ENCODE data around the gene SIM1.

Gene SIM1

GRCh38 chr6:100426744-100427338, 37.9 kb downstream of the SIM1 start:
- no peaks in the 10 kb centered on the region for H3K27me3 ChIP-seq (replicated peaks; ENCODE audit: control insufficient read depth, insufficient read depth, low read length, poor library complexity, severe bottlenecking)
- no peak overlapping the region for H3K27ac ChIP-seq (ENCODE audit: insufficient read depth, low read length, poor library complexity, severe bottlenecking)
- H3K36me3 ChIP-seq (ENCODE audit: control insufficient read depth, insufficient read depth, low read length) = no peaks in the 10 kb centered on the region
- DNase-seq = no peak
- no peaks in the 10 kb centered on the region for H3K9me3 ChIP-seq (ENCODE audit: control insufficient read depth, low read length)
- no peak overlapping the region for H3K4me3 ChIP-seq (ENCODE audit: insufficient read depth, low read depth, low read length, poor library complexity, severe bottlenecking)
- no peaks in the 10 kb centered on the region for H3K4me1 ChIP-seq (ENCODE audit: control insufficient read depth, insufficient read depth, low read length, poor library complexity, severe bottlenecking)

- Histone ChIP-seq H3K4me1 (ENCODE audit: control insufficient read depth, insufficient read depth, low read length, poor library complexity, severe bottlenecking) (no peaks in the 10 kb centered on the region), H3K9me3 (ENCODE audit: control insufficient read depth, low read length) (no peaks in the 10 kb centered on the region), H3K27me3 (replicated peaks; ENCODE audit: control insufficient read depth, insufficient read depth, low read length, poor library complexity, severe bottlenecking) (no peaks in the 10 kb centered on the region), H3K27ac (ENCODE audit: insufficient read depth, low read length, poor library complexity, severe bottlenecking) (no peak overlapping the region), H3K4me3 (ENCODE audit: insufficient read depth, low read depth, low read length, poor library complexity, severe bottlenecking) (no peak overlapping the region), H3K36me3 (ENCODE audit: control insufficient read depth, insufficient read depth, low read length) (no peaks in the 10 kb centered on the region)
- no peak for DNase-seq
Observed at GRCh38 chr6:100426241-100426640, 38.5 kb downstream of the SIM1 start.

DNA sequence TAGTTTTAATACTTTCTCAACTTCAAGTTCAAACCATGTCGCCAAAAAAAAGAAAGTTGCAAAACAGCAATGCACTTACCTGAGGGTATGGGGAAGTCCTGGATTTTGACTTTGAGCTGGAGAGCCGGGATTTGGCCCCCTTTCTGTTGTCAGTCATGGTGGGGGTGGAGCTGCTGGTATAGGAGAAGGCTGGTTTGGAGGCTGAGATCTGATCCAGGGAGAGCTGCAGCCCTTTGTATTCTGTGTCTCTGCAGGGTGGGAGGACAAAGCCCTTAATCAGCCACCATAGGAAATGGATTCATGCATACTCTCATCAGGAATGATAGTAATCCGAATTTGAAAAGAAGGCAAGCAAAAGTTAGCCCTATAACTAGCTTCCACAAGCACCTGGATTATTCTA, 44.0 kb downstream of the SIM1 start:
- Histone ChIP-seq H3K4me3 (ENCODE audit: insufficient read depth, low read depth, low read length, poor library complexity, severe bottlenecking) (no peak overlapping the region), H3K27me3 (replicated peaks; ENCODE audit: control insufficient read depth, insufficient read depth, low read length, poor library complexity, severe bottlenecking) (no peaks in the 10 kb centered on the region), H3K27ac (ENCODE audit: insufficient read depth, low read length, poor library complexity, severe bottlenecking) (no peak overlapping the region), H3K9me3 (ENCODE audit: control insufficient read depth, low read length) (no peaks in the 10 kb centered on the region), H3K4me1 (ENCODE audit: control insufficient read depth, insufficient read depth, low read length, poor library complexity, severe bottlenecking) (no peaks in the 10 kb centered on the region), H3K36me3 (ENCODE audit: control insufficient read depth, insufficient read depth, low read length) (no peaks in the 10 kb centered on the region)
- no peak for DNase-seq

GRCh38 chr6:100417036-100417435, 47.7 kb downstream of the SIM1 start:
- no peak overlapping the region for H3K27ac ChIP-seq (ENCODE audit: insufficient read depth, low read length, poor library complexity, severe bottlenecking)
- no peak for DNase-seq

GRCh38 chr6:100415768-100416167, 49.0 kb downstream of the SIM1 start:
- Histone ChIP-seq H3K4me3 (ENCODE audit: insufficient read depth, low read depth, low read length, poor library complexity, severe bottlenecking) (no peak overlapping the region), H3K36me3 (ENCODE audit: control insufficient read depth, insufficient read depth, low read length) (no peaks in the 10 kb centered on the region), H3K27me3 (replicated peaks; ENCODE audit: control insufficient read depth, insufficient read depth, low read length, poor library complexity, severe bottlenecking) (no peaks in the 10 kb centered on the region), H3K27ac (ENCODE audit: insufficient read depth, low read length, poor library complexity, severe bottlenecking) (no peak overlapping the region), H3K9me3 (ENCODE audit: control insufficient read depth, low read length) (no peaks in the 10 kb centered on the region), H3K4me1 (ENCODE audit: control insufficient read depth, insufficient read depth, low read length, poor library complexity, severe bottlenecking) (no peaks in the 10 kb centered on the region)
- DNase-seq = no peak

More at GRCh38 chr6:100417036-100417435, 47.7 kb downstream of the SIM1 start:
- Histone ChIP-seq H3K27me3 (replicated peaks; ENCODE audit: control insufficient read depth, insufficient read depth, low read length, poor library complexity, severe bottlenecking) (no peaks in the 10 kb centered on the region), H3K9me3 (ENCODE audit: control insufficient read depth, low read length) (no peaks in the 10 kb centered on the region), H3K4me3 (ENCODE audit: insufficient read depth, low read depth, low read length, poor library complexity, severe bottlenecking) (no peak overlapping the region), H3K36me3 (ENCODE audit: control insufficient read depth, insufficient read depth, low read length) (no peaks in the 10 kb centered on the region), H3K4me1 (ENCODE audit: control insufficient read depth, insufficient read depth, low read length, poor library complexity, severe bottlenecking) (no peaks in the 10 kb centered on the region)

- Histone ChIP-seq H3K4me3 (ENCODE audit: insufficient read depth, low read depth, low read length, poor library complexity, severe bottlenecking) (no peak overlapping the region), H3K27ac (ENCODE audit: insufficient read depth, low read length, poor library complexity, severe bottlenecking) (no peak overlapping the region), H3K27me3 (replicated peaks; ENCODE audit: control insufficient read depth, insufficient read depth, low read length, poor library complexity, severe bottlenecking) (no peaks in the 10 kb centered on the region), H3K9me3 (ENCODE audit: control insufficient read depth, low read length) (no peaks in the 10 kb centered on the region), H3K4me1 (ENCODE audit: control insufficient read depth, insufficient read depth, low read length, poor library complexity, severe bottlenecking) (no peaks in the 10 kb centered on the region), H3K36me3 (ENCODE audit: control insufficient read depth, insufficient read depth, low read length) (no peaks in the 10 kb centered on the region)
- no peak for DNase-seq
Observed at GRCh38 chr6:100412872-100413271, 51.8 kb downstream of the SIM1 start.

DNA sequence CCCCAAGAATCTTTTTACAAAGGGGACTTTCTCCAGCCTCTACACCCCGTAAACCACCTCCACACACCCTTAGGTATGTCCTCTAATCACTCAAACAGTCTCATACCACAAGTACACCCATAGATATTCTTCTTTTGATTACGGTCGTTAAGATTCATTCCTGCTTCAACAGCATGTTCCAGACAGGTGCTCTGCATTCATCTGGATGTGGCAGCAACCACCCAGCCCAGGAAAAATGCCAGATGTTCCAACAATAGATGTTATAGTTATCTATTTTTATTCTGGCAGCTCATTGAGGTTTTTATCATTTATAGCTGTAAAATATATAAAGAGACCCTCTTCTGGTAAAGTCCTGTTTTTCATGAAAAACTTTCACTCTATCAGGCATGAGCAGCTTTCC, 60.7 kb downstream of the SIM1 start:
- H3K27ac ChIP-seq (ENCODE audit: insufficient read depth, low read length, poor library complexity, severe bottlenecking) = no peak overlapping the region
- no peaks in the 10 kb centered on the region for H3K4me1 ChIP-seq (ENCODE audit: control insufficient read depth, insufficient read depth, low read length, poor library complexity, severe bottlenecking)
- no peaks in the 10 kb centered on the region for H3K36me3 ChIP-seq (ENCODE audit: control insufficient read depth, insufficient read depth, low read length)

GRCh38 chr6:100393493-100393892, 71.2 kb downstream of the SIM1 start:
- Histone ChIP-seq H3K4me1 (ENCODE audit: control insufficient read depth, insufficient read depth, low read length, poor library complexity, severe bottlenecking) (no peaks in the 10 kb centered on the region), H3K27me3 (replicated peaks; ENCODE audit: control insufficient read depth, insufficient read depth, low read length, poor library complexity, severe bottlenecking) (no peaks in the 10 kb centered on the region), H3K4me3 (ENCODE audit: insufficient read depth, low read depth, low read length, poor library complexity, severe bottlenecking) (no peak overlapping the region), H3K36me3 (ENCODE audit: control insufficient read depth, insufficient read depth, low read length) (no peaks in the 10 kb centered on the region), H3K9me3 (ENCODE audit: control insufficient read depth, low read length) (no peaks in the 10 kb centered on the region), H3K27ac (ENCODE audit: insufficient read depth, low read length, poor library complexity, severe bottlenecking) (no peak overlapping the region)
- DNase-seq = no peak

More for the DNA sequence above, 60.7 kb downstream of the SIM1 start:
- Histone ChIP-seq H3K27me3 (replicated peaks; ENCODE audit: control insufficient read depth, insufficient read depth, low read length, poor library complexity, severe bottlenecking) (no peaks in the 10 kb centered on the region), H3K9me3 (ENCODE audit: control insufficient read depth, low read length) (no peaks in the 10 kb centered on the region), H3K4me3 (ENCODE audit: insufficient read depth, low read depth, low read length, poor library complexity, severe bottlenecking) (no peak overlapping the region)
- DNase-seq = no peak

- Histone ChIP-seq H3K36me3 (ENCODE audit: control insufficient read depth, insufficient read depth, low read length) (no peaks in the 10 kb centered on the region), H3K4me3 (ENCODE audit: insufficient read depth, low read depth, low read length, poor library complexity, severe bottlenecking) (no peak overlapping the region), H3K9me3 (ENCODE audit: control insufficient read depth, low read length) (no peaks in the 10 kb centered on the region), H3K27ac (ENCODE audit: insufficient read depth, low read length, poor library complexity, severe bottlenecking) (no peak overlapping the region), H3K27me3 (replicated peaks; ENCODE audit: control insufficient read depth, insufficient read depth, low read length, poor library complexity, severe bottlenecking) (no peaks in the 10 kb centered on the region), H3K4me1 (ENCODE audit: control insufficient read depth, insufficient read depth, low read length, poor library complexity, severe bottlenecking) (no peaks in the 10 kb centered on the region)
- DNase-seq = no peak
Observed at GRCh38 chr6:100392423-100392822, 72.3 kb downstream of the SIM1 start.

DNA sequence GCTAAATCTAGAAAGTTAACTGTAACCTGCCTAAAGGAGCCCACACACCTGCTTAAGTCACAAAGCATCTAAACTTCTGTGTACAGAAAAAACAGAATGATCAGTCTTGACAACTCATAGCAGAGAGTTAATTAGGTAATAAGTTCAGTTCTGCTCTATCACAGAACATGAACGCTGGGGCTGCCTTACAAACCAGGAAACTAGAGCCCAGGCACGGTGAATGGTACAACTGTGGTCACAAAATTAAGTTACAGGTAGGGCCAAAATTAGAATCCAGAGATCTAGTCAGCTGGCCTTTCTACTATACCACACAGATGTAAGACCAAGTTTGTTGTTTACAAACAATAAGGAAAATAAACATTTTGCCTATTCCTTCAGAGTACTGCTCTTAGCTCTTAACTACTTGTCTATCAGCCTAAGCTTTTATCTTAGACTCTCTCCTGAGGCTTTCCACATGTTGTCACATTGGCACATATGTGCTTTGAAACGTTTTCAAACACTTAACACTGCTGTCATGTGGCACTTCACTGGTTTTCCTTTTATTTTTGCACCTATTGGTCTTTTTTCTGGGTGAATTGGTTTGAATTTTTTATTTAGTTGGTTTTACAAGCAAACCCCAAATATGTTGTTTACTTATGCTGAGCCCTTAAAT, 75.7 kb downstream of the SIM1 start:
- Histone ChIP-seq H3K4me3 (ENCODE audit: insufficient read depth, low read depth, low read length, poor library complexity, severe bottlenecking) (no peak overlapping the region), H3K9me3 (ENCODE audit: control insufficient read depth, low read length) (no peaks in the 10 kb centered on the region), H3K36me3 (ENCODE audit: control insufficient read depth, insufficient read depth, low read length) (no peaks in the 10 kb centered on the region), H3K27ac (ENCODE audit: insufficient read depth, low read length, poor library complexity, severe bottlenecking) (no peak overlapping the region), H3K4me1 (ENCODE audit: control insufficient read depth, insufficient read depth, low read length, poor library complexity, severe bottlenecking) (no peaks in the 10 kb centered on the region), H3K27me3 (replicated peaks; ENCODE audit: control insufficient read depth, insufficient read depth, low read length, poor library complexity, severe bottlenecking) (no peaks in the 10 kb centered on the region)
- no peak for DNase-seq

Measured in effector memory CD4-positive, alpha-beta T cell (primary cell).